Transverse colon (tissue), 4 donors: Measurements from ENCODE around the gene APOC4.

Source experiments
- EP300 ChIP-seq: sonication (generic); formaldehyde crosslinking; IDR thresholded peaks from one replicate; pipeline ENCODE4 v1.6.1; 2017; ENCODE audit warnings: antibody characterized with exemption, low read depth
- POLR2A ChIP-seq: fragments of 450-650 bp; IDR thresholded peaks from one replicate; pipeline ENCODE4 v1.6.1; 2016; ENCODE audit warnings: antibody characterized with exemption, mild to moderate bottlenecking, moderate library complexity
- POLR2AphosphoS5 ChIP-seq, 3 donors: sonication (generic); formaldehyde crosslinking; IDR thresholded peaks; one replicate each; pipeline ENCODE4 v1.6.1; 2016; ENCODE audit warnings: antibody characterized with exemption in 3 of 3
- TF ChIP-seq, protein P1 (sequence below), 5 experiments: fragments of 200-600 bp in 3 of 5; fragments of 450-650 bp in 2 of 5; sonication (generic) in 3 of 5; IDR thresholded peaks; 1 replicate in 2 of 5; 2 replicates in 3 of 5; pipeline ENCODE4 v1.5.1; 2016 to 2017; ENCODE audit warnings: antibody characterized with exemption in 5 of 5, inconsistent platforms in 3 of 5, mild to moderate bottlenecking in 2 of 5, moderate library complexity in 1 of 5

DNA sequence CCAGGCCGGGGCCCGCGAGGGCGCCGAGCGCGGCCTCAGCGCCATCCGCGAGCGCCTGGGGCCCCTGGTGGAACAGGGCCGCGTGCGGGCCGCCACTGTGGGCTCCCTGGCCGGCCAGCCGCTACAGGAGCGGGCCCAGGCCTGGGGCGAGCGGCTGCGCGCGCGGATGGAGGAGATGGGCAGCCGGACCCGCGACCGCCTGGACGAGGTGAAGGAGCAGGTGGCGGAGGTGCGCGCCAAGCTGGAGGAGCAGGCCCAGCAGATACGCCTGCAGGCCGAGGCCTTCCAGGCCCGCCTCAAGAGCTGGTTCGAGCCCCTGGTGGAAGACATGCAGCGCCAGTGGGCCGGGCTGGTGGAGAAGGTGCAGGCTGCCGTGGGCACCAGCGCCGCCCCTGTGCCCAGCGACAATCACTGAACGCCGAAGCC is 33.2 kb upstream of the APOC4 start:
- TF ChIP-seq, protein P1, sequence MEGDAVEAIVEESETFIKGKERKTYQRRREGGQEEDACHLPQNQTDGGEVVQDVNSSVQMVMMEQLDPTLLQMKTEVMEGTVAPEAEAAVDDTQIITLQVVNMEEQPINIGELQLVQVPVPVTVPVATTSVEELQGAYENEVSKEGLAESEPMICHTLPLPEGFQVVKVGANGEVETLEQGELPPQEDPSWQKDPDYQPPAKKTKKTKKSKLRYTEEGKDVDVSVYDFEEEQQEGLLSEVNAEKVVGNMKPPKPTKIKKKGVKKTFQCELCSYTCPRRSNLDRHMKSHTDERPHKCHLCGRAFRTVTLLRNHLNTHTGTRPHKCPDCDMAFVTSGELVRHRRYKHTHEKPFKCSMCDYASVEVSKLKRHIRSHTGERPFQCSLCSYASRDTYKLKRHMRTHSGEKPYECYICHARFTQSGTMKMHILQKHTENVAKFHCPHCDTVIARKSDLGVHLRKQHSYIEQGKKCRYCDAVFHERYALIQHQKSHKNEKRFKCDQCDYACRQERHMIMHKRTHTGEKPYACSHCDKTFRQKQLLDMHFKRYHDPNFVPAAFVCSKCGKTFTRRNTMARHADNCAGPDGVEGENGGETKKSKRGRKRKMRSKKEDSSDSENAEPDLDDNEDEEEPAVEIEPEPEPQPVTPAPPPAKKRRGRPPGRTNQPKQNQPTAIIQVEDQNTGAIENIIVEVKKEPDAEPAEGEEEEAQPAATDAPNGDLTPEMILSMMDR (IDR thresholded peaks at IDR 0.05) = no peak
- no peak for TF ChIP-seq POLR2AphosphoS5 (IDR thresholded peaks at IDR 0.05)
- TF ChIP-seq POLR2A = no peak
- TF ChIP-seq EP300 = no peak
